Placental pericyte (primary cell): Measurements from ENCODE around the gene GPBP1. TPM values are rescaled to one million over a fixed set of nuclear protein-coding genes. Genes with fewer than 3 reads are reported as not detected.

Experiments used
- small RNA-seq: library from RNA; depleted of rRNA; stranded (forward); fragments of <200 nt; gene quantifications from one replicate; pipeline ENCODE3, GENCODE V24; 2012; ENCODE audit warnings: low replicate concordance
- total RNA-seq: library from RNA; depleted of rRNA; stranded (reverse); fragments of >200 nt; gene quantifications from 2 replicates; pipeline ENCODE4 v1.2.3, GENCODE V29; 2012

Gene GPBP1, protein sequence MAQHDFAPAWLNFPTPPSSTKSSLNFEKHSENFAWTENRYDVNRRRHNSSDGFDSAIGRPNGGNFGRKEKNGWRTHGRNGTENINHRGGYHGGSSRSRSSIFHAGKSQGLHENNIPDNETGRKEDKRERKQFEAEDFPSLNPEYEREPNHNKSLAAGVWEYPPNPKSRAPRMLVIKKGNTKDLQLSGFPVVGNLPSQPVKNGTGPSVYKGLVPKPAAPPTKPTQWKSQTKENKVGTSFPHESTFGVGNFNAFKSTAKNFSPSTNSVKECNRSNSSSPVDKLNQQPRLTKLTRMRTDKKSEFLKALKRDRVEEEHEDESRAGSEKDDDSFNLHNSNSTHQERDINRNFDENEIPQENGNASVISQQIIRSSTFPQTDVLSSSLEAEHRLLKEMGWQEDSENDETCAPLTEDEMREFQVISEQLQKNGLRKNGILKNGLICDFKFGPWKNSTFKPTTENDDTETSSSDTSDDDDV
- 47.1 and 55.3 TPM in 2 replicates for total RNA-seq

GRCh38 chr5:57173319-57174127 lies at the start of gene GPBP1:
Gene GPBP1, plus strand, starts transcription at chr5:57174059. Its CDS starts 40,072 bp downstream, at chr5:57214131.

Small RNAs within 50 kb of the gene (small RNA-seq; reads per million reads assigned to genes)
- gene RF00019 = not detected

Other genes with a start within 250 kb of the GPBP1 start
- 17.3 and 20.0 TPM in 2 replicates for gene MIER3, start 221.9 kb upstream of the GPBP1 start, total RNA-seq